GM23248 (cell line): ENCODE results near the gene CELA2B.

ENCODE experiments used
- EZH2 ChIP-seq: fragments of 200-600 bp; sonication (generic); IDR thresholded peaks from 2 replicates; pipeline ENCODE4 v1.6.1; 2018; ENCODE audit warnings: antibody characterized with exemption, mild to moderate bottlenecking; ENCODE audit not compliant: insufficient read depth, poor library complexity, severe bottlenecking
- EZH2phosphoT487 ChIP-seq: fragments of 200-600 bp; sonication (generic); IDR thresholded peaks from 2 replicates; pipeline ENCODE4 v1.6.1; 2018; ENCODE audit warnings: antibody characterized with exemption, moderate library complexity, mild to moderate bottlenecking, low read depth; ENCODE audit not compliant: insufficient read depth

GRCh38 chr1:15459771-15460707 lies 15.9 kb upstream of the CELA2B start:
- no peak for TF ChIP-seq EZH2
- TF ChIP-seq EZH2phosphoT487: no peak
